Amniotic stem cell (primary cell): Measurements from ENCODE around the gene NR2F1.

Experiments
- DNase-seq: peaks from one replicate; lab custom pipeline; 2025; lab: John Stamatoyannopoulos, UW

NR2F1 gene

GRCh38 chr5:93642526-93642925 lies 59.5 kb downstream of the NR2F1 start:
- DNase-seq, result no peak
